GM12875 (cell line): ENCODE measurements around the gene CDK5R1.

ENCODE experiments used
- H3K4me3 ChIP-seq: one replicate; pipeline ENCODE4 v1.5.1; 2011; ENCODE audit warnings: low read depth, low read length, control low read depth
- CTCF ChIP-seq: IDR thresholded peaks from 2 replicates; pipeline ENCODE4 v1.5.1; 2011; ENCODE audit warnings: low read depth, mild to moderate bottlenecking, control low read depth, inconsistent platforms, low read length, moderate library complexity, borderline replicate concordance; ENCODE audit not compliant: insufficient read depth

CDK5R1 gene

GRCh38 chr17:32492264-32492589, 5.4 kb downstream of the CDK5R1 start:
- no peak for TF ChIP-seq CTCF
- H3K4me3 ChIP-seq: peak overlapping the region; percentile 64

GRCh38 chr17:32492648-32493289, 6.0 kb downstream of the CDK5R1 start:
- no peak for TF ChIP-seq CTCF
- no peak overlapping the region for H3K4me3 ChIP-seq

- H3K4me3 ChIP-seq: no peak overlapping the region
- TF ChIP-seq CTCF: no peak
Observed at GRCh38 chr17:32493571-32493970, 6.8 kb downstream of the CDK5R1 start.

- no peak for TF ChIP-seq CTCF
- no peak overlapping the region for H3K4me3 ChIP-seq
Observed at GRCh38 chr17:32493976-32494513, 7.3 kb downstream of the CDK5R1 start.

GRCh38 chr17:32494621-32495358, 8.0 kb downstream of the CDK5R1 start:
- no peak for TF ChIP-seq CTCF
- no peak overlapping the region for H3K4me3 ChIP-seq

GRCh38 chr17:32495359-32496231, 8.8 kb downstream of the CDK5R1 start:
- TF ChIP-seq CTCF: no peak
- no peak overlapping the region for H3K4me3 ChIP-seq
